GM12878 (cell line): ENCODE results near the gene CBX8. TPM values are rescaled to one million over a fixed set of nuclear protein-coding genes. Genes with fewer than 3 reads are reported as not detected.
A peak's percentile ranks its signal among the peaks of the same experiment; 100 is the strongest.

Source experiments
- ASH2L ChIP-seq: fragments of 300-600, 200-600 bp; sonication (generic); IDR thresholded peaks from 2 replicates; pipeline ENCODE4 v1.6.1; 2017; ENCODE audit warnings: low read depth, mild to moderate bottlenecking, borderline replicate concordance
- BACH1 ChIP-seq: fragments of 450-650 bp; IDR thresholded peaks from 2 replicates; pipeline ENCODE4 v1.6.1; 2017; ENCODE audit warnings: mild to moderate bottlenecking, borderline replicate concordance
- CHD4 ChIP-seq: fragments of 200-600 bp; sonication (generic); IDR thresholded peaks from 2 replicates; pipeline ENCODE4 v1.6.1; 2016; ENCODE audit warnings: mild to moderate bottlenecking
- CTCF ChIP-seq, 3 experiments: IDR thresholded peaks in 2 of 3; conservative IDR thresholded peaks in 1 of 3; 2 replicates each; pipeline ENCODE4 v1.5.1; 2011; ENCODE audit warnings: low read depth in 3 of 3, low read length in 3 of 3, mild to moderate bottlenecking in 3 of 3, control low read depth in 2 of 3, moderate library complexity in 2 of 3, inconsistent platforms in 1 of 3, mixed read lengths in 1 of 3; ENCODE audit not compliant: control insufficient read depth in 2 of 3, insufficient read depth in 1 of 3; ENCODE audit errors: extremely low read depth in 1 of 3
- E2F8 ChIP-seq: fragments of 450-650 bp; IDR thresholded peaks from 2 replicates; pipeline ENCODE4 v1.6.1; 2018; ENCODE audit warnings: mild to moderate bottlenecking, low read depth, moderate library complexity; ENCODE audit not compliant: partially characterized antibody
- EP300 ChIP-seq, 2 experiments: fragments of 150-350 bp in 1 of 2; IDR thresholded peaks; 2 replicates each; pipeline ENCODE4 v1.6.1; 2011 to 2012; ENCODE audit warnings: low read depth in 2 of 2, low read length in 2 of 2, borderline replicate concordance in 1 of 2, improper control_type of control experiment in 1 of 2, inconsistent platforms in 1 of 2; ENCODE audit not compliant: control insufficient read depth in 1 of 2
- FOXM1 ChIP-seq: IDR thresholded peaks from 2 replicates; pipeline ENCODE4 v1.6.1; 2012; ENCODE audit warnings: low read depth, mild to moderate bottlenecking, inconsistent platforms, low read length, moderate library complexity
- HDGF ChIP-seq: fragments of 450-650 bp; IDR thresholded peaks from 2 replicates; pipeline ENCODE4 v1.6.1; 2016; ENCODE audit warnings: antibody characterized with exemption
- IKZF2 ChIP-seq, 2 experiments: fragments of 450-650 bp; IDR thresholded peaks; 2 replicates each; pipeline ENCODE4 v1.6.1; 2017; ENCODE audit warnings: mild to moderate bottlenecking in 2 of 2, moderate library complexity in 2 of 2
- KAT2A ChIP-seq: conservative IDR thresholded peaks from 2 replicates; pipeline ENCODE4 v1.6.1; 2011; ENCODE audit warnings: low read depth, low read length; ENCODE audit not compliant: control insufficient read depth
- MEF2B ChIP-seq: fragments of 450-650 bp; IDR thresholded peaks from 2 replicates; pipeline ENCODE4 v1.6.1; 2018; ENCODE audit warnings: mild to moderate bottlenecking, moderate library complexity; ENCODE audit not compliant: partially characterized antibody, poor library complexity, severe bottlenecking
- MTA2 ChIP-seq: fragments of 450-650 bp; IDR thresholded peaks from 2 replicates; pipeline ENCODE4 v1.6.1; 2016; ENCODE audit warnings: low read depth, mild to moderate bottlenecking, moderate library complexity
- NFIC ChIP-seq: IDR thresholded peaks from 2 replicates; pipeline ENCODE4 v1.6.1; 2012; ENCODE audit warnings: low read depth, mild to moderate bottlenecking, inconsistent platforms, low read length, moderate library complexity
- NFYB ChIP-seq: IDR thresholded peaks from 2 replicates; pipeline ENCODE4 v1.6.1; 2011; ENCODE audit warnings: low read depth, mild to moderate bottlenecking, low read length, improper control_type of control experiment, moderate library complexity; ENCODE audit not compliant: insufficient read depth
- PBX3 ChIP-seq: IDR thresholded peaks from 2 replicates; pipeline ENCODE4 v1.6.1; 2011; ENCODE audit warnings: mild to moderate bottlenecking, low read depth, low read length, moderate library complexity; ENCODE audit not compliant: insufficient replicate concordance
- RAD51 ChIP-seq: fragments of 450-650 bp; IDR thresholded peaks from 2 replicates; pipeline ENCODE4 v1.6.1; 2016; ENCODE audit warnings: moderate library complexity, mild to moderate bottlenecking, inconsistent platforms
- RB1 ChIP-seq: fragments of 450-650 bp; formaldehyde crosslinking; IDR thresholded peaks from 2 replicates; pipeline ENCODE4 v1.6.1; 2017; ENCODE audit warnings: mild to moderate bottlenecking, borderline replicate concordance
- RCOR1 ChIP-seq: conservative IDR thresholded peaks from 2 replicates; pipeline ENCODE4 v1.6.1; 2012; ENCODE audit warnings: low read depth, low read length, improper control_type of control experiment
- RELA ChIP-seq: fragments of 450-650 bp; IDR thresholded peaks from 2 replicates; pipeline ENCODE4 v1.8.0; 2014; ENCODE audit warnings: borderline replicate concordance; ENCODE audit not compliant: partially characterized antibody
- SIN3A ChIP-seq: IDR thresholded peaks from 2 replicates; pipeline ENCODE4 v1.6.1; 2012; ENCODE audit warnings: low read depth, low read length, improper control_type of control experiment
- SMAD1 ChIP-seq: fragments of 450-650 bp; IDR thresholded peaks from 2 replicates; pipeline ENCODE4 v1.6.1; 2018; ENCODE audit warnings: mild to moderate bottlenecking, low read depth; ENCODE audit not compliant: partially characterized antibody
- ZNF207 ChIP-seq: fragments of 450-650 bp; IDR thresholded peaks from 2 replicates; pipeline ENCODE4 v1.6.1; 2014; ENCODE audit warnings: antibody characterized with exemption, mild to moderate bottlenecking, borderline replicate concordance
- ZNF384 ChIP-seq: IDR thresholded peaks from 2 replicates; pipeline ENCODE4 v1.6.1; 2012; ENCODE audit warnings: low read depth, mild to moderate bottlenecking, low read length, improper control_type of control experiment, borderline replicate concordance
- polyA plus RNA-seq, 11 experiments: library from polyadenylated mRNA; depleted of rRNA in 4 of 11; unstranded in 6 of 11; stranded (reverse) in 5 of 11; fragments of >200 nt; fragmentation: Nextera tagmentation in 4 of 11; fragmentation: Illumina TruSeq in 1 of 11; extraction: Ambion mirVana in 4 of 11; extraction: Trizol in 1 of 11; gene quantifications; 1 replicate in 1 of 11; 2 replicates in 10 of 11; pipeline versions ENCODE4 v1.2.1 to v1.2.3, GENCODE V29; 2011 to 2016; ENCODE audit warnings: inconsistent platforms in 2 of 11, missing spikeins in 2 of 11, low read depth in 1 of 11
- total RNA-seq, 4 experiments: library from RNA; depleted of rRNA in 3 of 4; stranded (reverse); fragments of >200 nt in 3 of 4; fragmentation: Illumina TruSeq in 1 of 4; extraction: Trizol in 1 of 4; gene quantifications; 2 replicates each; pipeline versions ENCODE4 v1.2.1 to v1.2.3, GENCODE V29; 2013 to 2021
- TF ChIP-seq, protein P1 (sequence below): IDR thresholded peaks from 2 replicates; pipeline ENCODE4 v1.6.1; 2011; ENCODE audit warnings: low read depth, low read length, improper control_type of control experiment, borderline replicate concordance

The CBX8 gene
- total and polyA plus RNA-seq, 10 of the 15 experiments (the other 5 are each of a cell fraction or from before 2014, with no cell fraction given): 0.03 to 6.7 (median 1.9) TPM

DNA sequence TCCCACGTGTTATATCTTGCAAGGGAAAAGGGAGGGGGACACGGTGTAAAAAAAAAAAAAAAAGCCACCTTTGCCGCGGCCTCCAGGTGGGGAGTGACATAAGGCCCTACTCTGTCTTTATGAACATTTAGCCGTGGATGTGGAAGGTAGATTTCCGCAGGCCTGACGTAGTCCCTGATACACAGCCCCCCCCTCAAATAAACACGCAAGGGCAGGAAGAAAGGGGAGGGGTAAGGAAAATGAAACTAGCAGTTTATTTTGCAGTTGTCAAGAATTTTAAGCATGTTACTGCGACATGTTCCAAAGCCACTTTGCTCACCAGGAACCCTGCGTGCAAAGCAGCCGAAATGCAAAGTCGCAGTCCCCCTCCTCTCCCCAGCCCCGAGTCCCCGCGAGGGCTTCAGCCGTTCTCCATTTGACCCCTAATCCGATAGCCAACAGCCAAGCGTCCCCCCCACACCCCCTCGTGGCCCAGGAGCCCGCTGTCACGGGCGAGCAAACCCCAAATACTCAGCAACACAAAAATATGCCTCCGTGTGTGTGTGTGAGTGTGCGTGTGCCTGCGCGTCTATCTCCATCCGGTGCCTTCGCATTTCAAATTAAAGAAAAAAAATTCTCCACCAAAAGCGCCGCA lies 41.1 kb upstream of the CBX8 start (continued):
- TF ChIP-seq, protein P1, sequence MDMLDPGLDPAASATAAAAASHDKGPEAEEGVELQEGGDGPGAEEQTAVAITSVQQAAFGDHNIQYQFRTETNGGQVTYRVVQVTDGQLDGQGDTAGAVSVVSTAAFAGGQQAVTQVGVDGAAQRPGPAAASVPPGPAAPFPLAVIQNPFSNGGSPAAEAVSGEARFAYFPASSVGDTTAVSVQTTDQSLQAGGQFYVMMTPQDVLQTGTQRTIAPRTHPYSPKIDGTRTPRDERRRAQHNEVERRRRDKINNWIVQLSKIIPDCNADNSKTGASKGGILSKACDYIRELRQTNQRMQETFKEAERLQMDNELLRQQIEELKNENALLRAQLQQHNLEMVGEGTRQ: no peak
- TF ChIP-seq RB1 (no peak), RAD51 (no peak), EP300 (IDR thresholded peaks at IDR 0.05; ENCODE audit: borderline replicate concordance in 1 of 2, control insufficient read depth in 1 of 2, low read depth in 2 of 2, low read length in 2 of 2) (no peak), SIN3A (no peak), MTA2 (no peak), KAT2A (no peak), ASH2L (no peak), BACH1 (0 out of 2 replicates have a peak, but pooled peaks have one; percentile 18), ZNF207 (no peak), PBX3 (no peak), MEF2B (peak; percentile 9), SMAD1 (no peak), RELA (no peak), RCOR1 (no peak), HDGF (no peak), IKZF2 (IDR thresholded peaks at IDR 0.05) (no peak), CHD4 (no peak), NFIC (no peak), NFYB (no peak), CTCF (IDR thresholded peaks at IDR 0.05 in 2 of 3, conservative IDR thresholded peaks at IDR 0.05 in 1 of 3; ENCODE audit: control insufficient read depth in 2 of 3, extremely low read depth in 1 of 3, insufficient read depth in 1 of 3, low read depth in 3 of 3, low read length in 3 of 3) (no peak), E2F8 (peak; percentile 18), ZNF384 (no peak), FOXM1 (no peak)
